T-helper 9 cell (primary cell): ENCODE measurements around the gene TCF4.

Experiments used
- DNase-seq: peaks from one replicate; pipeline ENCODE4 v3.0.0-alpha.2; 2020

The TCF4 gene

DNA sequence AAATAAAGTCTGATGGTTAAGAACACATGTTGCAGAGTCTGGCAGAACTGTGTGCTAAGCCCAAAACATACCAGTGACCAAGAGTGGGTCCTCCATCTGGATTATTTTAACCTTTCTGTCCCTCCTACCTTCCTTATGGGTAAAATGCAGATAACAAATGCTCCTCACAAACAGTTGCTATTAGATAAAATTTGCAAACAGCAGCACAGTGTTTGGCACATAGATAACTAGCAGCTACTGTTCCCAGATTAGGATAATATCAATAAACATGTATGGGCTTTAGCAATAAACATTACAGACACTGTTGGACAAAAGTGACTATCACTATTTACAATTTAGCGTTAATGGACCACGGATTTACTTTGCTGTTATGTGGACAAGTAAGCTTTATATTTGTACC is 154.9 kb downstream of the TCF4 start:
- no peak for DNase-seq

DNA sequence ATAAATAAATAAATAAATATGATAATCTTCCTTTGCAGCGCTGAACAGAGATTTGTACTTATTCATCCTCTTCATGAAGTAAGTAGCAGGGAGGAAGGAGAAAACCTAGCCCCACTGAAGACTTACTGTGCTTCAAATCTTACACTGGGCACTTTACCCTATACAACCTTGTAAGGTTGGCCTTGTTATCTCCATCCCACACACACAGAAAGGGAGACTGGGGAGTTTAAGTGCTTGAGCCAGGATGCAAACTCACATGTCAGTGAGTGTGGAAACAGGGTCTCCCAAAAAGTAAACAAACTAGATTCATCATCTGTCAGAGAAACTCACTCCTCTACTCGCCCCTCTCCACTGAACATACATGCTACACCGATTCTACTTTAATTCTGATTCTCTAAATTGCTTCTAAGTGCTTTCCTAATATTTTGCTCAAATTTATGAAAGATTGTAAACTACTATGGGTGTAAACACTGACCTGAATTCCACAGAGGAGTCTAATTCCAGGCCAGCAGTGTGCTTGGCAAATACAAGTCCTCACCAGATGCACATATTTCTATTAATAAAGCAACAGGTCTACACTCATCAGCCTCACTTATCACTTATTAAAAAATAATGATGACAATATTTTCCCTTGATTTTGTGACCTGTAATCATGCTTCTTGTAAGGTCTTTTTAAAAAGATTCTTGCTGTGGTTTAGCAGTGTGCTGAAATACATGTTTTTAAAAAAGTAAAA is 155.5 kb downstream of the TCF4 start:
- no peak for DNase-seq

GRCh38 chr18:55430026-55430425 is 158.0 kb downstream of the TCF4 start:
- DNase-seq: no peak

- DNase-seq: no peak
Observed at GRCh38 chr18:55427951-55428350, 160.0 kb downstream of the TCF4 start.

DNA sequence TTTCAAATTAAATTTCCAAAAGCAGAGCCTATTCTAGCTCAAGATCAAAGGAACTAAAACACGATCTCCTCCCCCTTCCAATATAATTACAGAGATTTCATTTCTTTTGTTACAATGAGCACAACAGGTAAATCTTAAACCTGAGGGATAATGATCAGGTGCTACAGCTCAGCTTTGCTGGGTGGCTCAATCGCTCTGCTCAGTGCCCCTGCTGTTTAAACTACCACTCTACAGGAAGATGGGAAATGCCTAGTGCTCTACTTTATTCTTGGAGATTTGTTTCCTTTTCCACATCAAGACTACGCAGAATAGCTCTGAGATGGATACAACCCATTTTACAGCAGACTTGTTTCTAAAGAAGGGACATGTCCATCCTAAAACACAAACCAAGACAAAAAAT is 162.3 kb downstream of the TCF4 start:
- DNase-seq: no peak

- no peak for DNase-seq
Observed at GRCh38 chr18:55422456-55423180, 165.4 kb downstream of the TCF4 start.

- no peak for DNase-seq
Observed at GRCh38 chr18:55421615-55422419, 166.2 kb downstream of the TCF4 start.

GRCh38 chr18:55421308-55421614 is 166.7 kb downstream of the TCF4 start:
- no peak for DNase-seq

DNA sequence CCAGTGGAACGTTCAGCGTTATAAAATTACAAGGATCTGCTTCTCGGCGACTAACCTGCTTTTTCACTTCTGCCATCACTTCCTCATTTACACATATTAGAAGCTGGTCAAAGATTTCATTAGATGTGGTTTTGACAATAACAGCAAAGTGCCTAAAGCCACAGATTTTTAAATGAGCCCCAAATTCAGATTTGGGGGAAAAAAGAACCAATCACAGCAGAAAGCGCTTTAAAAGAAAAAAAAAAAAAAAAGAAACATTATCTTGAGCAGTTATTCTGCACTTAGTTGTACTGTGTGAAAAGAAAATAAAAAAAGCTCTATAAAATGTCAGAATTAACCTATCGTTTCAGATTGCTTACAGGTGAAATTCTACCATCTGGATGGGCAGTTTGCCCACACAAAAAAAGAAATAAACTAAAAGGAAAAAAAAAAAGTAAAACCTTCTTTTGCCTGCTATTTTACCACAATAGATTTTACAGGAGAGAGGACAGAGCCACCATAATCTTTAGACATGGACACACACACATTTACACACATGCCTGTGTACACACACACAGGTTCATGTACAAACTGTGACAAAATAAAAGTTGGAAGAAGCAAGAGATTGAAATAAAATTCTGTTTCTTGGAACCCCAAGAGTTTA is 167.2 kb downstream of the TCF4 start:
- DNase-seq: no peak

DNA sequence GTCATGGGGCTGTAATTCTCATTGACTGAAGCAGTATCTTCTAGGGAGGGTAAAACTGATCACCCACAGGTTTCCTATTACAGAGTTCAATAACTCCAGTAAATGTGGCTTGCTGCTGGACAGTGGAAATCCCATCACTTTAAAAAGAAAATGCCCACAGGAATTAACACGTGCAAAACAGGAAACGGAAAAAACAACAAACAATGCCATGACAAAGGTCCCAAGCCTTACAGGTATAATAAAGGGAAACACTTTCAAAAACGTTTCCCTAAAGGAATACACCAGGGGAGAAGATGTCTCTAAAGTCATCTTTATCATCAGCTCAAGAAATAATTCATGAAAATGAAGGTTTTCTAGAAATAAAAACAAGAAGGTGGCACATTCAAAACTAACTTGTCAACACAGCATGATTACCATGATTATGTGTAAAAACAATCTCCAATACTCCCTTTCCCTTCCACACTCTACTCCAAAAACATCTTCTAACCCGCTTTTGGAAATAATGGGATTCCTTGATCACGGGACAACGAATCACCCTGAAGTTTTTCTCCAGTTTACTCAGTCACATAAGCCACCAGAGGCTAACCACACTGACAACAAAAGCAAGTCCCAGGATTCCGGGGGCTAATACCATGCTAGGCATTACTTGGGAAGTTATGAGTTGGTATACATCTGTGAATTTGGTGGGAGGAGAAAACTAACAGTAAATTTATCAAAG is 167.9 kb downstream of the TCF4 start:
- no peak for DNase-seq

GRCh38 chr18:55419132-55419946 is 168.7 kb downstream of the TCF4 start:
- DNase-seq: no peak

- no peak for DNase-seq
Observed at GRCh38 chr18:55418439-55418838, 169.6 kb downstream of the TCF4 start.

- DNase-seq: no peak
Observed at GRCh38 chr18:55416791-55417190, 171.2 kb downstream of the TCF4 start.

GRCh38 chr18:55415258-55415871 is 172.6 kb downstream of the TCF4 start:
- DNase-seq: peak; percentile 46

- no peak for DNase-seq
Observed at GRCh38 chr18:55414475-55414874, 173.5 kb downstream of the TCF4 start.

- no peak for DNase-seq
Observed at GRCh38 chr18:55413474-55413873, 174.5 kb downstream of the TCF4 start.

GRCh38 chr18:55407774-55408535 is 180.0 kb downstream of the TCF4 start:
- no peak for DNase-seq

DNA sequence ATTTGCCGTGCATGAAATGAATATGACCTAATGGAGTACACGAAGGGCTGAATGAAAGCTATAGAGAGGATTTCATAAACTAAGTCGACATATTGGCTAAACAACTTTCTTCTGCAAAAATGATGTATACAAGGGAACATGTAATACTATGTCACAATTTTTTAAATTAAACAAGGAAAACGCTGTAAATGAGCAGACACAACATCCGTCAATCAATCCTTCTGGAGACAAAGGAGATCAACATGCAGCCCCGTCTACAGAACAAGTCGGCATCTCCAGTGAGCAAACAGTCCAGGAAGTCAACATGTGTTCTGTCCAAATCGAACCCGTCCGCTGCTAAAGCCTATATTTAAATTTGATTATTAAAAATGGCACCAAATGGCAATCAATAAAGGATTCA is 180.8 kb downstream of the TCF4 start:
- DNase-seq: no peak

DNA sequence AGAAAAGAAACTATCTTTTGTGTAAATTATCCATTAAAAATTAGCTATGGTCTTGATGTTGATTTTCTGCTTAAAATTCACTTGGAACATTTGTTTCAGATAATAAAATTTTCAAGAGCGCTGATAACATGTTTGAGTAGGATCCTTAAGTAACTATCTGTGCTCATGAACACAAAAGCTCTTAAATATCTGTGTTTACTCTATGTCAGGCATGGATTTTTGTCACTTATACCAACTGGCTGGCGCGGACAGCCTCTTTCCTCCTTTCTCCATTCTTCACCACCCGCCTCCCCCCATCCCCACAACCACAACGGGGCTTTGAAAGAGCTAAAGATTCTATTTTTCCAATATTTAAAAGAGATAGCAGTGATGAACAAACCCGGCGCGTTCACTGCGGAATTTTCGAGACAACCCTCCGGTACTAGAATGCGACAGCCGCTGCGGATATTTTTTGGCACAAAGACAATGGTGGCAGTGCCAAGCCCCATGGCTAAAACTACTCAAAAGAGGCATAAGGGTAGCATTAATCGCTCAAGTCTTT is 181.5 kb downstream of the TCF4 start:
- no peak for DNase-seq

- no peak for DNase-seq
Observed at GRCh38 chr18:55405893-55406406, 182.0 kb downstream of the TCF4 start.
